GM12873 (cell line): ENCODE data around the gene ACADS.

Source experiments
- CTCF ChIP-seq: IDR thresholded peaks from 2 replicates; pipeline ENCODE4 v1.5.1; 2012; ENCODE audit warnings: low read depth, mild to moderate bottlenecking, moderate library complexity, low read length, control low read depth; ENCODE audit not compliant: insufficient read depth; ENCODE audit errors: missing control alignments

ACADS gene

DNA sequence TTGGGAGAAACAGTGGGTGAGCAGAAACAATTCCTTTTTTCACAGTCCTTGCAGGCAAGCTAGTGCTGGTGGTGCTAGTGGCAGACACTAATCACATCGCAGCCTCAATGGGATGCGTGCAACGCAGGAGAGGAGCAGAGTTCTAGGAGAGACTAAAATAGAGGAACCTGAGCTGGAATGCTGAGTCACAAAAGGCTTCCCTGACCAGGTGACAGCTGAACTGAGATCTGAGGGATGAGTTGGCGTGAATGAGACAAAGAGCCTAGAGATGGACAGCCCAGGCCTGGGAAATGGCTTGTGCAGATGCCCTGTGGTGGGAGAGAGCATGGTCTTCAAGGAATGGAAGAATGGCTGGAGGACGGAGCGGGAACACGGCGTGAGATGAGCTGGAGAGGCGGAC, 25.8 kb downstream of the ACADS start:
- no peak for TF ChIP-seq CTCF

DNA sequence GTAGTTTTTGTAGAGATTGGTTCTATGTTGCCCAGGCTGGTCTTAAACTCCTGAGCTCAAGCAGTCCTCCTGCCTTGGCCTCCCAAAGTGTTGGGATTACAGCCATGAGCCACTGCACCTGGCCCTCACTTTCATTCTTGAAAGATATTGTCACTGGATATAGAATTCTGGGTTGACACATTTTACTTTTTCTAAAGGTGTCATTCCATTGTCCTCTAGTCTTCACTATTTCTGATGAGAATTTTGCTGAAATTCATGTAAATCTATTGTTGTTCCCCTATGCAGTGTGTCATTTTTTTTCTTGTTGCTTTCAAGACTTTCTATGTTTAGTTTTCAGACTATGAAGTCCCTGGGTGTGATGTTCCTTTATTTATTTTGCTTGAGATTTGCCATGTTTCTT, 29.2 kb downstream of the ACADS start:
- TF ChIP-seq CTCF: no peak

DNA sequence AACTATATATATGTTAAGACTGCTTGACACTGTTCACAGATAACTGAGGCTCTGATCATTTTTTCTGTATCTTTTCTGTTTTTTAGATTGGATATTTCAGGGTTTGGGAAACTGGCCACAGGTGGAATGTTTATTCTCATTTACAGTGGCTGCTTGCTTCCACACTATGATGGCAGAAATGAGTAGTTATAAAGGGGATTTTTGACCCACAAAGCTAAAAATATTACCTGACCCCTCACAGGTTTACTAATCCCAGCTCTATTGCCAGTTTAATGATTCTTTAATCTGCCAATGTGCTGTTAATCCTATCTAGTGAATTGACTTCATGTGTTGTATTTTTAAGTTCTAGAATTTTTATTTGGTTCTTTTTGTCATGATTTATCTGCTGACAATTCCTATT, 29.6 kb downstream of the ACADS start:
- no peak for TF ChIP-seq CTCF

DNA sequence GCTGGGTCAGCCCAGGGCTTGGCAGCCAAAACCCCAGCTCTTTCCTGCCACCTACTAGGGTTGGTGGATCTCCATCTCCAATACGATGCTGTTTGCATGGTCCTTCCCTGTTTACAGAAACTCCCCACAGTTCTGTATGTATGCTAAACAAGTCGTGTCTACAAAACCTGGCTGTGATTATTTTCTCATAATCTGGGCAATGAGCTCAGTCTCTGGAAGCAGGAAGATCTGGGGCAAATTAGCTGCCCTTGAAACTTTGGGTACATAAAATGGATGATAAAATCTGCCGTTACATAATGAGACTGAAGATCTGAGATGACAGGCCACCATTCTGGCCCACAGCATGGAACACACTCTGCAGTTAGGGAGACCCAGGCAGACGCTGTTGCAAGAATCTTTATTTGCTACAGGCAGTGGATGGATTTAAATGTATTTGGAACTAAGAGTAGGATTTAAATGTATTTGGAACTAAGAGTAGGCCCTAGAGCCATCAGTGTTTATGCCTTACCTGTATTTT, 31.7 kb downstream of the ACADS start:
- TF ChIP-seq CTCF: no peak

DNA sequence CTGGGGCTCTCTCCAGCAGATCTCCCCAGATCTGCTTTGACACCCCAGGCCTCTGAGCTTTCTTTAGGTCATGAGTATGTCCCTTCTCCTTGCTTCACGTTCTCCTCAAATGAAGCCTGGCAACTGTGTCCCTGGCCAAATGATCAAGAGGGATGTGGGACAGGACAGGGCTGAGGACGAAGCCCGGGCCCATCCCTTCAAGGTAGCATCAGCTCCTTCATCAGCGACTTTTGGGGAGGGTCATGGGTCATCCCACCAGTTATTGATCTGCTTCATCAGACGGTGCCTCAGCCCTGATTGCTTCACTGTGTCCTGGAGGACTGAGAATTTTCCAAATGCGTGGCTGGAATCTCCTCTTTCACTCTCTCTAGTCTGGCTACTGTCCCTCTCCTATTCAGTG, 32.3 kb downstream of the ACADS start:
- no peak for TF ChIP-seq CTCF

DNA sequence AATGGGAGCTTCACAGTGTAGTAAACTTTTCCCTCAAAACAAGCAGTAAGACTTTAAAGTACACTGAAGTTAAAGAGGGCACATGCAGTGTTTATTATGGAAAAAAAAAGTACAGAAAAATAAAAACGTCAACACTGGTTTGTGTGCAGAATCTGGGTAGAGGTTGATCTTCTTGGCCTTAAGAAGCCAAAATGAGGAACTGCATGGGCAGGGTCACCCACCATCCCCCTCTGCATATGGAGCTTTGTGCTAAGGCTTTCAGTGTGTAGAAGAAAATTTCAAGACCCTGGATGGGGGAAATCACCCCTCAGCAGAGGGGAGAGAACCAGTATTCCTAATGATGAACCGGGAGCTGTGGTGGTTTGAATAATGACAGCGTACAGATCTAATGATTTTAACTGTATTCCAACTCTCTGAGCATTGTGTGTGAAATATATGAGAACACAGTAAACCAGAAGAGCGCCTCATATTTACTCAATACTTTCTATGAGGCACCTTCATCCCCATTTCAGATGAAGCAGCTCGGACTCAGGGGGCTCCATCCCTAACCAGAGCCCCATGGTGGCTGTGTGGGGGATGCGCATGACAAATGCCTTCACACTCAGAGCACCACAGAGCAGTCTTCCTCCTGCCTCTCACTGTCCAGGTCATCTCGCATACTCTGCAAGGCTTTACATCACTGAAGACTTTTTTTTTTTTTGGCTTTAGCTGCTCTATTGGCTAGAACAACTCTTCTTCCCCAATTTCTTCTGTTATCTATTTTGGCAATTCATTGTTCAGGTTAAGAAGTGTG, 33.4 kb downstream of the ACADS start:
- no peak for TF ChIP-seq CTCF

GRCh38 chr12:120759591-120760348, 34.1 kb downstream of the ACADS start:
- no peak for TF ChIP-seq CTCF
